Stimulated activated CD4-positive, alpha-beta T cell treated with anti-CD3 and anti-CD28 coated beads, Interleukin-4, amount 100 ng/mL, for 4 hours (primary cell): ENCODE results near the gene GABRB2.
"Not testable (repeated sequence)": the region's sequence is repeated elsewhere in the genome, so short reads cannot be mapped to it uniquely, and the experiment has no call there.

Experiments used
- DNase-seq, 2 experiments: peaks; one replicate each; pipeline ENCODE4 v3.0.0-alpha.2; 2020

GABRB2 gene

DNA sequence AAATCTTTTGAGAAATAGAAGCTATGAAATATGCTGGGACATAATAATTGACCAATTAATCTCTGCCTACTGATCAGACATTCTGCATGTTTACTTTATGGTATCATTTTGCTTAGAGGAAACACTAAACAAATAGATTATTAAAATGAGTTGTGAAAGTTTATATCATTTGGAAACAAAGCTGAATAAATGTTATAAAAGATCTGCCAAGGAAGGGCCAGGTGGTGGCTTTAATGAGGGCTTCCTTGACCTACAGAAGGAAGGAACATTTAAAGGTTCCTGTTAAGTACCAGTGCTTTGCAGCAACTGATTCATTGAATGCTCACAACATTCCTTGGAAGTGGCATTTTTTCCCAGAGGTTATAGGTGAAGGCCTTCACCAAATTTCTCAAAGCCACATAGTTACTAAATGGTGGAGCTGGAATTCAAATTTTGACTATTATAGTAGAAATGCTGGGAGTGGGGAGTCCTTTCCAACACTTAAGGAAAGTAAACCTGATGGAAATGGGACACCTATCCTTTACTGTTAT lies 250.7 kb downstream of the GABRB2 start:
- no peak for DNase-seq

DNA sequence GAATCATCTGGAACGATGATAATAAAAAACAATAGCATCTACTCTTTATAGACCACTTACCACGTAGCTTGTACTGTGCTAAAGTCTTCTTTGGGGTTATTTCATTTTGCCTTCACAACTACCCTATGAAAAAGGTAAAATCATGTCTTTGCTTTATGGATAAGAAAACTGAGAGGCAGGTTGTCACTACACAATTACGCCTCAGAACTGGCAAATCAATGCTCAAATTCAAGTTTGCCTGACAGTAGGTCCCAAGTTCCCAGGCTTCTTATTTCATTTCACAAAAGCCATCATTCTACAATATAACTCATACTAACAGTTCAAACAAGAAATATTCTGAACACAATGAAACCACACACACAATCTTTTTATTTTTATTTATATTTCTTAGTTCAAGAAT lies 258.5 kb downstream of the GABRB2 start:
- DNase-seq: no peak

- no peak for DNase-seq
Measured at GRCh38 chr5:161287436-161287835, 259.1 kb downstream of the GABRB2 start.

- no peak for DNase-seq
Measured at GRCh38 chr5:161286066-161286655, 260.4 kb downstream of the GABRB2 start.

DNA sequence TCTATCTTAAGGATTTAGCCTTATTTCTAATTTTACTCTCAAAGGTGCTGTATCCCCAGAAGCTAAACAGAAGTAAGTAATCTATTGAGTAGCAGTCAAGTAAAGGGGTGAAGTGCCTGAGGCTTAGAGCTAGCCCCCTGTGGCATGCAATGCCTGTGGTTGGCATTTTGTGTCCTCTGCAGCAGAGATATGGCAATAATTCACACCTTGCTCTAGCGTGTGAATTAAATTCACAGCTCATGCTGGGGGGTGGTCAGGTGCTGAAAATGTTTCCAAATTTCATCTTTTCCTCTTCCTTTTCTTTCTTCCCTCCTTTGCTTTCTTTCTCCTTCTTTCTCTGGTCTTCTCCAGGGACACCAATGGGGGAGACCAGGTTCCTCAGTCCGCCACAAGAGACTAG lies 262.1 kb downstream of the GABRB2 start:
- no peak for DNase-seq

DNA sequence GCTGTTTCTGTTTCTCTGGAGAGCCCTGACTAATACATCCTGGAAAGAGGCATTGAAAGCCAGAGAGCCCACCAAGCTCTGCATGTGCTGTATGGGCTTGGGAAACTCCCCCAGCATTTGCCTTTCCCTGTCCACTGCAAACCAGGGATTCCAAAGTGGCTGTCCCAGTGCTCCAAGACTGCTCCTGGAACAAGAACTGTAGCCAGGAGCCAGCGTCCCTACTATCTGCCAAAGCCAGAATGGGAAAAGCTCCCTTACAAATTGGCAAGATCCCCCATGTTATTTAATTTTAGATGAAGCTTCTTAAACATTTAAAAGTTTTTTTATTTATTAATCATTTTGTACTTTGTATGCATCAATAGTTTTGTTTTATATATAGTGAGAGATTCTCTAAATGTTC lies 263.2 kb downstream of the GABRB2 start:
- no peak for DNase-seq

- no peak for DNase-seq
Measured at GRCh38 chr5:161278739-161279660, 267.5 kb downstream of the GABRB2 start.

DNA sequence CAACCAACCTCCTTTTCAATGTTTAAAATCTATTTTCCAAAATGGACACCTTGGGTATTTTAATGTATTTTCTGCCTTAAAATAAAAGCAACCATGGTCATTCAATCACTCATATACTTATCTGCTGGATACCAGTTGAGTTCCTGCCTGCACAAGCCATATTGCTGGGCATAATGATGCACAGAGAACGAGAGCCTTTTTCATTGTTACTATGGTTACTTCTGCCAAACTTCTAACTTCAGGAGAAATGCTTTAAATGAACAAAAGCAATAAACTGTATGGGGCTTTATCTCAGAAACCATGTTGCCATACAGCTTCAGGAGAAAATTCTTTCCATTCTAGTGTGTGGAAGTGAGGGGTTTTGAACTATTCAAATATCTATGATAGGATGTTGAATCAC lies 269.5 kb downstream of the GABRB2 start:
- no peak for DNase-seq

- DNase-seq: no peak
Measured at GRCh38 chr5:161274951-161275350, 271.6 kb downstream of the GABRB2 start.

DNA sequence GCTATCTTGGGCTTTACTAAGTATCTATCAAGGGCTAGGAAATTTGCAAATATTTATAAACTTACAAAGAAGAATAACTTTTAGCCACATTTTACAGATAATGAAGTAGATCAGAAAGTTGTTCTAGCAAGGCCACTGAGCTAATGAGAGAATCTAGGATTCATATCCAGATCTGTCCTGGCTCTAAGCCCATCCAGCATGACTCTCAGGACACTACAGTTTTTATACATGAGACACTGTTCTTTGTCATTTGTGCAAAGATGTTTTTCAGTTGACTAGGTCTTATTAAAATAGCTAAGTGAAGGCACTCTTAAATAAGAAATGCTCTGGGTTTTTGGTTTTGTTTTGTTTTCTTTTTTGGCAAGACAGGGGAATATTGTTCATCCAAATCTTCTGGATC lies 273.1 kb downstream of the GABRB2 start:
- DNase-seq: no peak

GRCh38 chr5:161271816-161272215 lies 274.7 kb downstream of the GABRB2 start:
- no peak for DNase-seq

DNA sequence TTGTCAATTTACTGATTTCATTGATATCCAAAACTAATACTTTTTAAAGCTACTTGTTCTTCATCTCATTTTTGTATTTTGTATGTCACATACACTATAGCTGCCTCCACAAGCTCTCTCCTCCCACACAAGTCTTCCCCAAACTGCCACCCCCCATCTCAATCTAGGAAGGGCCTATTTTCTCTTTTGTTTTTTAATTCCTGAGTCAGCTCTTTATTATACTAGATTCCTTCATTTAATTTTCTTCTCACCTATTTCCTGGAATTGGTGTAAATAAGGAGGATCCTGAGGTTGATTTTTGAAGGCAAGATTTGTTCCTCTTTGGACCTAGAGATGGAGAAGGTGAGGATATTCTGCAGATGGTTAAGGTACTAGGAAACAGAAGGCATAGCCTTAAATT lies 277.4 kb downstream of the GABRB2 start:
- no peak for DNase-seq

DNA sequence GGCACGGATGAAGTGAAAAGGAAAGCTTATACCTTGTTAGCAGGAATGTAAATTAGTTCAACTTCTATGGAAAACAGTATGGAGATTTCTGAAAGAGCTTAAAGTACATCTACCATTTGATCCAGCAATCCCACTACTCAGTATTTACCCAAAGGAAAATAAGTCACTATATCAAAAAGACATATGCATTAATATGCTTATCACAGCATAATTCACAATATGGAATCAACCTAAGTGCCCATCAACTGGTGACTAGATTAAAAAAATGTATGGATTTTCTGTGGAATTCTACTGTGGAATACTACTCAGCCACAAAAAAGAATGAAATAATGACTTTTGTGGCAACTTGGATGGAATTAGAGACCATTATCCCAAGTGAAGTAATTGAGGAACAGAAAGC lies 279.6 kb downstream of the GABRB2 start:
- no peak for DNase-seq

DNA sequence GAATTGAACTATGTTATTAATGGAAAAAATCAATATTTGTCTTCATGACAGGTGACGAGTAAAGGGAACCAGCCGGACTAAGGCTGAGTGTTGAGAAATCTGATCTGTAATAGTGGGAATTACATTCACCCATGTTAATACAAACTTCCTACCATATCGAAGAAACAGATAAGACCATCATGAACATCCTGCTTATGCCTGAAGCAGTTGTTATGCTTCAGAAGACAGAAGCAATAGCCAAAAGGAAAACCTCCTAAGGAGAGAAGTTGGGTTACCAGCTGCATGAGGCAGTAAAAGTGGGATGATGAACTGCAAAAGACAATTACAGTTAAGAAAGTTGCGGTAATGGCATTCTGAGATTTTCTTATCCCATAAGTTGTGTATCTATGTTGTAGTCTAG lies 281.5 kb downstream of the GABRB2 start:
- no peak for DNase-seq

- no peak for DNase-seq
Measured at GRCh38 chr5:161263191-161263590, 283.3 kb downstream of the GABRB2 start.

- DNase-seq: no peak
Measured at GRCh38 chr5:161261668-161262323, 284.7 kb downstream of the GABRB2 start.

- DNase-seq: no peak
Measured at GRCh38 chr5:161258438-161258837, 288.1 kb downstream of the GABRB2 start.

- no peak for DNase-seq
Measured at GRCh38 chr5:161256957-161257356, 289.6 kb downstream of the GABRB2 start.

GRCh38 chr5:161252955-161253354 lies 293.6 kb downstream of the GABRB2 start:
- not testable (repeated sequence) for DNase-seq

GRCh38 chr5:161246749-161247148 lies 299.8 kb downstream of the GABRB2 start:
- DNase-seq: no peak

DNA sequence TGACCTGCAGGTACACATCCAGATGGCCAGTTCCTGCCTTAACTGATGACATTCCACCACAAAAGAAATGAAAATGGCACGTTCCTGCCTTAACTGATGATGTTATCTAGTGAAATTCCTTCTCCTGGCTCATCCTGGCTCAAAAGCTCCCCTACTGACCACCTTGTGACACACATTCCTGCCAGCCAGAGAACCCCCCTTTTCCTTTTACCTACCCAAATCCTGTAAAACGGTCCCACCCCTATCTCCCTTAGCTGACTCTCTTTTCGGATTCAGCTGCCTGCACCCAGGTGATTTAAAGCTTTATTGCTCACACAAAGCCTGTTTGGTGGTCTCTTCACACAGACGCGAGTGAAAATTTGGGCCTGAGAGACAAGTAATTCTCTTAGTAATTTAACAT lies 300.7 kb downstream of the GABRB2 start:
- DNase-seq: not testable (repeated sequence)
